ELF-1 (cell line): ENCODE measurements around the gene MACROD2.
"Not testable (repeated sequence)": the region's sequence is repeated elsewhere in the genome, so short reads cannot be mapped to it uniquely, and the experiment has no call there.

Source experiments
- DNase-seq: peaks from one replicate; pipeline ENCODE4 v3.0.0-alpha.2; 2016; ENCODE audit warnings: low read depth, low spot score

Gene MACROD2

DNA sequence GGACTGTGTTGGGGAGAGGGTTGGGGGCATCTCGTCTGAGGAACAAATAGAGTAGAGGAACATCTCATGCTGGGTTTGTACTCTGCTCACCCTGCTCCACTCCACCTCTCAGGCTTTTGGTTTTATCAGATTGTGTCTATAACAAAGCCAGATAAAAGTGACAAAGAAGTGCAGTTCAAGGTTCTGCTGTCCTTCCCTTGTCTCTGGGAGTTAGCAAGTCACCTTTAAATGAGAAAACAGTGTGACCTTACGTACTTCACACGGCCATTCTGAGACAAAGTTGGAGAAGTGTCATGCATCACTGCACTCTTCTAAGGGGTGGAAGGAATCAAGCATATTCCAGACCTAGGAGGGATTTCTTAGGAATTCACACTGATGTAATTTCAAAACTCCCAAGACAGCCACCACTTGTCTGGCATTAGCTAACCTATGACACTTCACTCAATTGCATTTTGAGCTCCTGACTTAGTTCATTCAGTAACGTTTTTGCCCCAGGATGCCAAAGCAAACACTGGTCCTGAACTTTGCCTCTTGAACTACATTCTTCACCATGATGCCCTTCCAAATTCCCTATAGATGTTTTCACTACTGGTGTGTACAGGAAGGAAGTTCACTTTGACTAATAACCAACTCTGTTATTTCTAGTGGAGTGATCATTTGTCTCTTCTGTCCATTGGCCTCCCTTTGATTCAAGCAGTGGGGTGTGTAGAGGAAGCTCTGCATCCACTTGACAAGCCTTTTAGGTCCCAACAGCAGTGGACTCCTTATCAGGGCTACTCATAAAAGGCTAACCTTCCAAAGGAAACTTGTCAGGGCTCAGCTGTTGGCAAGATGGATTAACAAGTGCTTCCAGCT is 989.7 kb downstream of the MACROD2 start:
- DNase-seq: no peak

GRCh38 chr20:14986026-14986655 is 990.8 kb downstream of the MACROD2 start:
- DNase-seq: no peak

DNA sequence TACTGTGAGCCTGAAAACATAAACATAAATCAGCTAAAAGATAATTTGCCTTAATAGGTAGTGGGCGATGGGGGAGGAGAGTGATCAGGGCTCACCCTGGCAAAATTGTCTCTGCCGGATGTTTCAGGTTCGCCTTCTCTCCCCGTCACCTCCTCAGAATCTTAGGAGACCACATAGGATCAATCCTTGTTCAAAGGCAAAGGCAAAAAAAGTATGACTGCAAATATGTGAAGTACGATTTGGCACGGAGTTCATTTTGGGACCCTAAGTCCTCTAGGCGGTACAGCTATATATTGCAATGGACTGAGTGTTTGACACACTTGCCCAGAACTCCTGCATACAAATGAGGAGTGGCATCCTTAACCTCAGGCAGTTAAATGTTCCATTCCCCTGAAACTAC is 991.3 kb downstream of the MACROD2 start:
- no peak for DNase-seq

GRCh38 chr20:14989535-14990290 is 994.4 kb downstream of the MACROD2 start:
- no peak for DNase-seq

GRCh38 chr20:14991023-14991422 is 995.7 kb downstream of the MACROD2 start:
- DNase-seq: no peak

GRCh38 chr20:14992153-14992552 is 996.8 kb downstream of the MACROD2 start:
- no peak for DNase-seq

DNA sequence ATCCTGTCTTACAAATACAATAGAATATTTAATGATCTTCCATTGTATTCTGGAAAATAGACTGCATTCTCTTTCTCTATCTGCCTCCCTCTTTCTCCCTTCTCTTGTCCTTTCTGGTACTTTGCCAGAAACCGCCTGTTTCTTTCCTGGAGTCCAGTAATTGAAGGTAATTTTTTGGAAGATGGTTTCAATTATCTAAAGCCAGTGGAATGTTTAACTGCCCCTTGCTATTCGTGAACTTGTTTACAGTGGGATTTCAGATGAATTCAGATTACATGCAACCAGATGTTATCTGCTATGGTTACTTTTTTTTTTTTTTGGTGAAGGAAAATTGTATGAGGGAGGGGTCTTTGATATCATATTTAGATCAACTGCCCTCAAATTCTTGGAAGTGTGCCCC is 997.6 kb downstream of the MACROD2 start:
- DNase-seq: no peak

DNA sequence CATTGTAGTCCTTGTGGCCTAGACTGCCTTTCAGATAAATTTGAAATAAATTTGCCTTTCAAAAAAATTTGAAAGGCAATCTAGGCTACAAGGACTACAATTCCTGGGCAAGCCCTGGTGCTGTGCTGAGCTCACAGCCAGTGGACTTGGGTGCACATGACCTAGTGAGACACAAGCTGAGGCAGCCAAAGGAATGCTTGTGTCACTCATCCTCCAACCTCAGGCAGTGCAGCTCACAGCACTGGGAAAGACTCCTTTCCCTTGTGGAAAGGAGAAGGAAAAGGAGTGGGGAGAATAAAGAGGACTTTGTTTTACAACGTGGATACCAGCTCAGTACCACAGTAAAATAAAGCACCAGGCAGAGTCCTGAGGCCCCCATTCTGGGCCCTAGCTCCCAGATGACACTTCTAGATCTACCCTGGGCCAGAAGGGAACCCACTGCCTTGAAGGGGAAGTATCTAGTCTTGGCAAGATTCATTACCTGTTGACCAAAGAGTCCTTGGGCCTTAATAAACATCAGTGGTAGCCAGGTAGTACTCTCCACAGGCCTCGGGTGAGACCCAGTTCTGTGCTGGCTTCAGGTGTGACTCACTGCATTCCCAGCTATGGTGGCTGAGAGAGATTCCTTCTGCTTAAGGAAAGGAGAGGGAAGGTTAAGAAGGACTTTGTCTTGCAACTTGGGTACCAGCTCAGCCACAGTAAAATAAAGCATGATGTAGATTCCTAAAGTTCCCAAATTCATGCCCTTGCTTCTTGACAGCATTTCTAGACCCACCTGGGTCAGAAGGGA is 1001.8 kb downstream of the MACROD2 start:
- no peak for DNase-seq

DNA sequence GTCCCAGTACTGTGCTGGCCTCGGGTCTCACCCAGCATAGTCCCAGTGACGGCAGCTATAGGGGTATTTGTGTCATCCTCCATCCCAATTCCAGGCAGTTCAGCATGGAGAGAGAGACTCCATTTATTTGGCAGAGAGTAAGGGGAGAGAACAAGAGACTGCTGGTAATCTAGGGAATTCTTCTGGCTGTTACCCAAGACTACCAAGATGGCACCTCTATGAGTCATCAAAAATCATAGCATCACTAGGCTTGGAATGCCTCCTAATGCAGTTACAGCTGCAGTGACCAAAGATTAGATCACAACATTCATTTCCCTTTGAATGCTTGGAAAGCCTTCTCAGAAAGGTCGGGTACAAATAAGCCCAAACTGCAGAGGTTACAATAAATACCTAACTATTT is 1002.5 kb downstream of the MACROD2 start:
- DNase-seq: no peak

- no peak for DNase-seq
Measured at GRCh38 chr20:15005300-15005986, 1010.1 kb downstream of the MACROD2 start.

GRCh38 chr20:15011631-15012030 is 1016.3 kb downstream of the MACROD2 start:
- DNase-seq: no peak

GRCh38 chr20:15012566-15012965 is 1017.2 kb downstream of the MACROD2 start:
- no peak for DNase-seq

- not testable (repeated sequence) for DNase-seq
Measured at GRCh38 chr20:15016875-15017274, 1021.6 kb downstream of the MACROD2 start.

- DNase-seq: no peak
Measured at GRCh38 chr20:15018966-15019365, 1023.6 kb downstream of the MACROD2 start.

GRCh38 chr20:15020845-15021244 is 1025.5 kb downstream of the MACROD2 start:
- no peak for DNase-seq

- no peak for DNase-seq
Measured at GRCh38 chr20:15022921-15023320, 1027.6 kb downstream of the MACROD2 start.

DNA sequence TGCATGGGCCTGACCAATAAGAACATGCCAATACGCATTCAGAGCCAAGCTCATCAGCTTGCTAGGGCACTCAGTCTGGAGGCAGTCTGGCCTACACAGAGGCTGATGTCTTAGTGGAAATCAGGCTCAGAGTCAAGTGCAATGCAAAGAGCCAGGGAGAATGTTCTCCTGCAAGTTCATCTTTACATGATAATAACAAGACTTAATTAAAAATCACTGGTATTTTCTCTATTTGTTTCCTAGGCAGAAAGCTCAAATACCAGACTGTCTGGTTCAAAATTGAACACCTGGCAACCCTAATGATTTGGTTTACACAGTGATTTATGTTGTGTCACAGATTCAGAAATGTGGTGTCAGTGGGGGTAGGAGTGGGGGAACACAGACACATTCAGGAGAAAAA is 1031.4 kb downstream of the MACROD2 start:
- no peak for DNase-seq

GRCh38 chr20:15030826-15031225 is 1035.5 kb downstream of the MACROD2 start:
- no peak for DNase-seq

- DNase-seq: no peak
Measured at GRCh38 chr20:15031546-15032351, 1036.4 kb downstream of the MACROD2 start.

DNA sequence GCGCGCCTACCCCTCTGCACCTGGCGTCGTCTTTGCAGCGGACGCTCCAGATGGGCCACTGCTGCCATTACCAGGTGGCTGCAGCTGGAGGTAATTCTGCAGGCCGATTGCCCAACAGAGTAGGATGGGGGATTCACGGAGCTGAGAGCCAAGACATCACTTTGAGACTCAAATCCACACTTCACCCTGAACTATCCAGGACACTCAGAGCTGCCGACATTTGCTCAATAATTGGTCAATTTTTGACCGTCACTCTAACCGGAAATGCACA is 1037.0 kb downstream of the MACROD2 start:
- DNase-seq: no peak
